Measurements from ENCODE around the gene CYB561A3. TPM values are rescaled to one million over a fixed set of nuclear protein-coding genes. Genes with fewer than 3 reads are reported as not detected.

The CYB561A3 gene
- total RNA-seq, 1 donor from 2014 or later, result 14.6 TPM

GRCh38 chr11:61372659-61373420 is 11.2 kb upstream of the CYB561A3 start:
- no peak for ATAC-seq

DNA sequence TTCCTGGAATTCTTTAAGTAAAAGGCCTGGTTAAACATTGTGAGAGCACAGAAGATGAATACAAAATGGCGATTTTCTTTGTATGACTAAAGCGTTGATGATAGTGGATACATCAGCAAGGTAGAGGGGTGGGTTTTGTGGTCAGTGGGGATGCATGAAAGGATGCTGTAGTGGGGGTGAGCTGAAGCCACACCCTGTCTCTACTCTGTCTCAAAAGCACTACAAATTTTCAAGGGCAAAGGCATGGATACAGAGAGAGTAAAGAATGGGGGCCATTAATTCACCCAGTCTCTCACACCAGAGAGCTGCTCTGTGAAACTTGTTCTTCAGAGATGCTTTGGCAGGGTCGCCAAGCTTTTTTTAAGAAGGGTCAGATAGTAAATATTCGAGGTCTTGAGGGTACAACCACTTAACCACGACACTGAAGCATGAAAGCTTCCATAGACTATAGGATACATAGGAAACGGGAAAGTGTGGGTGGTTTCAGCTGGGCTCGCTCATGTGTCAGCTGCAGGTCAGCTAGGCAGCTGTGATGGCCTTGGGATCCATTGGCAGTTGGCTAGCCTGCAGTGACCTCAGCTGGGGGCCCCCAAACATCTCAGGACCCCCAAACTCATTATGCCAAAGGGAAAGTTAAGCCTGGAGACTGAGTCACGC is 8.8 kb upstream of the CYB561A3 start:
- DNase-seq (ENCODE audit: missing footprints) (no peak), ATAC-seq (no peak)
- intact Hi-C loops (cut with DNase I), result no loop called here

More at GRCh38 chr11:61372659-61373420, 11.2 kb upstream of the CYB561A3 start:
- no peak for DNase-seq (ENCODE audit: missing footprints)
- intact Hi-C loops (cut with DNase I), result no loop called here

DNA sequence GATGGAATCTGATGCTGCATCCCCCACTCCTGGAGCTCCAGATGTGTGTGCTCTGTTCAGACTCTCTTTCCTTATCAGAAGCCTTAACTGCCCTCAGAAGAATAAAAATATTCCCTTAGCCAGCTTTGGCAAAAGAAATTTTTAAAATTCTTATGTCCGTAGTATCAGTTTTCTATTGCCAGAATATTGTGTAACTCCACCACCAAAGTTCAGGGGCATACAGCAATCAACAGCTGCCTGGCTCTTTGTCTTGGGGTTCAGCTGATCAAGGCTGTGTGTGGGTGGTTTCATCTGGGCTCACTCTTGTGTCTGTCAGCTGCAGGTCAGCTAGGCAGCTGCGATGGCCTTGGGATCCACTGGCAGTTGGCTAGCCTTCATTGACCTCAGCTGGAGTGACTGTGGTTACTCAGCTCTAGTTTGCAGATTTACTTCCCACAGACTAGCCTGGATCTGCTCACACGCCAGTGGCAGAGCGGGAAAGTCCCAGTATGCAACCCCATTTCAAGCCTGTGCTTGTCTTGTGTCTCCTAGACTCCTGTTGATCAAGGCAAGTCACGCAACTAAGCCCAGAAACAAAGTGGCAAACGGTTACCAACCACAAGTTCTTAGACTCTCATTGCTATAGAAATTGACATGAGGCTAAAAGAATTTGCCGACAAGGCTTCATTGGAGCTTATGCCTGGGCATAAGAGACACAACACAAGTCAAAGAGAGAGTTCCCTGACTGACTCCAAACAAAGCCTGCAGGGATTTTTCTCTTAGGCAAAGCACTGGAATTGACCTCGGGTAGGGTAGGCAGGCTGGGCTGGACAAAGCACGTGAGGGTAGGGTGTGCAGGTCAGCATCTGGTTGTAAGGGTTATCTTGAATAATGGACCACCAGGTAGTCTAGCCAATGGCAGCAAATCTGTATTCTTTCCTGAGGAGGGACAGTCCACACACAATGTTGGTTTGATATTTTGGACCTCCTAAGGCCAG is 8.0 kb upstream of the CYB561A3 start:
- intact Hi-C loops (cut with DNase I), result no loop called here
- DNase-seq (ENCODE audit: missing footprints) (no peak), ATAC-seq (peak; percentile 93)

DNA sequence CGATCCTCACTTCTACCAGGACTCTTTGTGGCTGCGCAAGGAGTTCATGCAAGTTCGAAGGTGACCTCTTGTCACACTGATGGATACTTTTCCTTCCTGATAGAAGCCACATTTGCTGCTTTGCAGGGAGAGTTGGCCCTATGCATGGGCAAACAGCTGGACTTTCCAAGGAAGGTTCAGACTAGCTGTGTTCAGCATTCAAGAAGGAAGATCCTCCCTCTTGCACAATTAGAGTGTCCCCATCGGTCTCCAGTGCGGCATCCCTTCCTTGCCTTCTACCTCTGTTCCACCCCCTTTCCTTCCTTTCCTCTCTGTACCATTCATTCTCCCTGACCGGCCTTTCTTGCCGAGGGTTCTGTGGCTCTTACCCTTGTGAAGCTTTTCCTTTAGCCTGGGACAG is 7.0 kb upstream of the CYB561A3 start:
- no peak for ATAC-seq
- intact Hi-C loops (cut with DNase I), result no loop called here

DNA sequence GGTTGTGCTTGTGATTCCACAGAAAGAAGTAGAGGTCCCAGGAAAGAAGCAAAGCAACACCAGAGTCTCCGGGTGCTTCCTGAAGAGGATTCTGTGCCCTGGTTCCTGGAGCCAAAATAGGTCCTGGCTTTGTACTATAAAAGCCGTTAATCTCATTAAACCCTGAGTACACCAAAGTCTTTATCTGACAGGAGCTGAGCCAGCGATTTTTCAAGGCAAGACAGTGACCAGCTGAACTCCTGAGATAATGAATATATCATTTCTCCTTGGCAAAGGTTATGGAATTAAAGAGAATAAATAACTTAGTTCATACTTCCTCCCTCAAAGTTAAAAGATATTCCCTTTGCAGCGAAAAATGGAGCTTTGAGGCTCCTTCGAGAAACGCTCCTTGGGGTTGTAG is 5.7 kb upstream of the CYB561A3 start:
- intact Hi-C loops (cut with DNase I), result no loop called here
- DNase-seq (ENCODE audit: missing footprints) (no peak), ATAC-seq (no peak)

More for the DNA sequence above, 7.0 kb upstream of the CYB561A3 start:
- no peak for DNase-seq (ENCODE audit: missing footprints)

GRCh38 chr11:61364012-61364675 is 2.5 kb upstream of the CYB561A3 start:
- intact Hi-C loops (cut with DNase I), result no loop called here
- DNase-seq (ENCODE audit: missing footprints) (no peak), ATAC-seq (no peak)

DNA sequence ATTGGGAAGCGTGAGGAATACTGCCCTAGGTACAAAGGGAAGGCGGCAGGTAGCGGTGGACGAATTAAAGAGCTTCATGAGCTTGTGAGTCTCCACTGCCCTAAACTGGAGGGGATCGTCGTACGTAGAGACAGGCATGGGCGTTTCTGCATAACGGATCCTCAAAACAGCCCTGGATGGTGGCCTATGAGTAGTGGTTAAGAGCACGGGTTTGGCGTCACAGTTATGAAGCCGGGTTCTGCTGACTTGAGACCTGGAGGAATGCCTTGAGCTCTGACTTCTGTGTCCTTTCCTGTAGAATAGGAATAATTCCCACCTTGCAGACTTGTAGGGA is 827 bp upstream of the CYB561A3 start:
- intact Hi-C loops (cut with DNase I), result loop anchor here (2.0 kb wide), 1 partner anchor 26 kb away; no protein-coding TSS in a partner anchor
- ATAC-seq (no peak), DNase-seq (ENCODE audit: missing footprints) (no peak)

- no peak for ATAC-seq
- DNase-seq (ENCODE audit: missing footprints), result no peak
- intact Hi-C loops (cut with DNase I), result no loop called here
Measured at GRCh38 chr11:61361237-61361740, 393 bp downstream of the CYB561A3 start.

GRCh38 chr11:61359516-61359915 is 2.2 kb downstream of the CYB561A3 start:
- ATAC-seq (no peak), DNase-seq (ENCODE audit: missing footprints) (no peak)

GRCh38 chr11:61358566-61358965 is 3.1 kb downstream of the CYB561A3 start:
- no peak for DNase-seq (ENCODE audit: missing footprints)
- intact Hi-C loops (cut with DNase I), result no loop called here
- ATAC-seq, result no peak

More at GRCh38 chr11:61359516-61359915, 2.2 kb downstream of the CYB561A3 start:
- intact Hi-C loops (cut with DNase I), result no loop called here

- intact Hi-C loops (cut with DNase I), result no loop called here
- ATAC-seq (no peak), DNase-seq (ENCODE audit: missing footprints) (no peak)
Measured at GRCh38 chr11:61357894-61358239, 3.8 kb downstream of the CYB561A3 start.

DNA sequence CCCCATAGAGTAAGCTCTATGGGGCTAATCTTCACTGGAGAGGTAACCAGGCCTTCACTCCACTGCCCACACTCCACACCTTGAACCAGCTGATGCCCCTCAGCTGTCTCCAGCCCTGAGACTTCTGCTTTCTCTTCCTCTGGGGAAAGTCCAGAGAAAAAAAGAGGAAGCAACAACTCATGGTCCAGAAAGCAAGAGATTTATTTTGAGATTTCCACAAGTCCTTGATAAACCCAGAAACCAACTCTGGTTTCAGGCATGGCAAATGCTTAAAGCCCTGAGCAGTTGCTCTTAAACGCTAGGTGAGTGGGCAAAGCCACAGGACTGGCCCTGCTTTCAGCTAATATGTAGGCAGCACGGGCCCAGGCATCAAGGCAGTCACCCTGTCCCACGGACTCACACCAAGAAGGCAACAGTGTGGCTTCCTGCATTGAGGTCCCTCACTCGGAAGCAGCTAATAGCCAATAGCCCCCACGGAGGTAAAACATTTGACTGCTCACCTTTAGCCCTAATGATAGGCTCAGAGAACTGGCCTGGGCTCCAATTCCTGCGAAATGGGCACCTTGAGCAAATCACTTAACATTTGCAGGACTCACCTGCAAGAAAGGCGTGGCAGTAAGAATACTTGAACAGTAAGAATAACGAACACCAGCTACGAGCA is 4.3 kb downstream of the CYB561A3 start:
- ATAC-seq (no peak), DNase-seq (ENCODE audit: missing footprints) (no peak)
- intact Hi-C loops (cut with DNase I), result no loop called here

- DNase-seq (ENCODE audit: missing footprints), result no peak
- ATAC-seq, result no peak
- intact Hi-C loops (cut with DNase I), result no loop called here
Measured at GRCh38 chr11:61356706-61357105, 5.0 kb downstream of the CYB561A3 start.

DNA sequence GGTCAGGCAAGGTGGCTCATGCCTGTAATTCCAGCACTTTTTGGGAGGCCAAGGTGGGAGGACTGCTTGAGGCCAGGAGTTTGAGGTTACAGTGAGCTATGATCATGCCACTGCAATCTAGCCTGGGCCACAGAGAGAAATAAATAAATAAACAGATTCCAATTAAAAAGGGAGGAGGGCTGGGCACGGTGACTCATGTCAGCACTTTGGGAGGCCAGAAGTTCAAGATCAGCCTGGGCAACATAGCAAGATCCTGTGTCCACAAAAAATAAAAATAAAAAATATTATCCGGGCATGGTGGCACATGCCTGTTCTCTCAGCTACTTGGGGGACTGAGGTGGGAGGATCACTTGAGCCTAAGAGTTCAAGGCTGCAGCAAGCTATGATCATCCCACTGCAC is 7.5 kb downstream of the CYB561A3 start:
- intact Hi-C loops (cut with DNase I), result no loop called here
- ATAC-seq (no peak), DNase-seq (ENCODE audit: missing footprints) (no peak)

- intact Hi-C loops (cut with DNase I), result no loop called here
- DNase-seq (ENCODE audit: missing footprints), result no peak
- ATAC-seq, result no peak
Measured at GRCh38 chr11:61353131-61354067, 8.3 kb downstream of the CYB561A3 start.

GRCh38 chr11:61352038-61352437 is 9.6 kb downstream of the CYB561A3 start:
- ATAC-seq (no peak), DNase-seq (ENCODE audit: missing footprints) (no peak)
- intact Hi-C loops (cut with DNase I), result no loop called here

GRCh38 chr11:61350803-61351202 is 10.9 kb downstream of the CYB561A3 start:
- ATAC-seq, result no peak
- intact Hi-C loops (cut with DNase I), result no loop called here
- DNase-seq (ENCODE audit: missing footprints), result peak; percentile 46
